HG03460 (cell line): ENCODE measurements around the gene CRISPLD2.
"Not testable (repeated sequence)": the region's sequence is repeated elsewhere in the genome, so short reads cannot be mapped to it uniquely, and the experiment has no call there.

ENCODE experiments used
- ATAC-seq: cut with Tn5 transposase; IDR thresholded peaks from one replicate; pipeline ENCODE4 v1.9.1; 2021; ENCODE audit not compliant: unreplicated experiment

Gene CRISPLD2

DNA sequence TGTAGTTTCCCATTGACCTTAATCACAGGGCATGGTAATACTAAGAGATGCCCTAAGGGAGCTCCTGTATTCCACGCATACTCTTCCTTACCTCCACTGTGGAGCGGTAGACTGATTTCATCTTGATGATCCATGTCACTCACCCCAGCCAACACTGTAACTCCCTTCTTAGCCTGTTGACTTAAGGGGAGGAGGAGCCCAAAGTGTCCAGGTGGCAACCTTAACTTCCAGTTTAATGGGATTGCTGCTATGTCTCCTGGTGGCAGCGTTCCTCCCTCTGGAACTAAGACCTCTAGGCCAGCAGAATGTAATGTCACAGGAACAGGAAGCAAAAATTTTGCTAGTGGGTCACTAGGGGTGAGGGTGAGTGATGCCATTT, 36.4 kb downstream of the CRISPLD2 start:
- ATAC-seq, result not testable (repeated sequence)

DNA sequence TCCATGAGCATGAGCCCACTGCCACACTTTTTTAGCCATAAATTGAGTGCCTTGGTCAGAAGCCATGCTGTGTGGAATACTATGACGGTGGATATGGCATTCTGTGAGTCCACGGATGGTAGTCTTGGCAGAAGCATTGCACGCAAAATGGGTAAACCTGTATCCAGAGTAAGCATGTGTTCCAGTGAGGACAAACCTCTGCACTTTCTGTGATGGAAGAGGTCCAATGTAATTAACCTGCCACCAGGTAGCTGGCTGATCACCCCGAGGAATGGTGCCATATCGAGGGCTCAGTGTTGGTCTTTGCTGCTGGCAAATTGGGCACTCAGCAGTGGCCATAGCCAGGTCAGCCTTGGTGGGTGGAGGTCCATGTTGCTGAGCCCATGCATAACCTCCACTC, 37.0 kb downstream of the CRISPLD2 start:
- ATAC-seq, result not testable (repeated sequence)

DNA sequence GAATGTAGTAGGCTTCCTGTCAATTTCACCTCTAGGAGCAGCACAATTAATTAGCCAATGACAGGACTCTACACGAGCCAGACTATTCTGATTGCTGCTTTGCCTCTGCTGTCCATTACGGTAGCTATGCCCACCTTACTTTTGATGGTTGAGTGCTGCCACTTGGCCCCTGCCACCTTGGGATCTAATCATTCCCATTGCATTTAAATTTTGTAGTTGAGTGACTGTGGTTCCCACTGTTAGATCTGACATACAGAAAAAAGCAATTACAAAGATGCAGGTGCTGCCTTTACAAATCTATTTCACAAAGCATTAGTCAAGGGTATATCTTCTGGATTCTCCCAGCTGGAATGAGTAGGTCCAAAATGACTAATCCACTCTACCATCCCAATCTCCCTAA, 39.9 kb downstream of the CRISPLD2 start:
- ATAC-seq, result no peak

DNA sequence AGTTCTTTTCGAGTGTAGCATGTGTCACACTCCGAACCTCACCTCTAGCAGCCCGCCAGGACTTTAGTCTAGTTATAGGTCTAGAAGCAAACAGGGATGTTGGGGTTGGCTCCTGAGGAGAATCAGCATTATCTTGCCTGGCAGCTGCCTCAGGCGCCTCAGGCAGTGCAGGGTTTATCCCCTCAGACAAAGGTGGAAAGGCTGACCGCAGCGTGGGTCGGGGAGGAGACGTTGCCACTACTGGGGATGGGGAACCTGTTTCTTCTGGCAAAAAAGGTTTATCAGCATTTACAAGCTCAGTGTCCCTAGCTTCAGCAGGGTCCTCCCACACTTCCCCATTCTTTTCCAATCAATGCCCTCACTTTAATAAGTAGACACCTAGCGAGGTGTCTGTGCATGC, 40.6 kb downstream of the CRISPLD2 start:
- ATAC-seq, result no peak

DNA sequence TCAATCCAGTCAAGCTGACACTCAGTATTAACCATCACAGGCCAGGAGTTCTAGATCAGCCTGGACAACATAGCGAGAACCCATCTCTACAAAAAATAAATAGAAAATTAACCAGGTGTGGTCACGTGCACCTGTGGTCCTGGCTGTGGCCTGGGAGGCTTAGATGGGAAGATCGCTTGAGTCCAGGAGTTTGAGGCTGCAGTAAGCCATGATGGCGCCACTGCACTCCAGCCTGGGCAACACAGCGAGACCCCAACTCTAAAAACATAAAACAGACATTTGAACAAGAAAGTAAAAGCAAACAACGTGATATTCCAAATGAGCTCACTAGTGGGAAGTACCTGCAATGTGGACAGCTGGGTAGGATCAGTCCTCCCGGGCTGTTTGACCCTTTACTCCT, 41.9 kb downstream of the CRISPLD2 start:
- ATAC-seq, result no peak

DNA sequence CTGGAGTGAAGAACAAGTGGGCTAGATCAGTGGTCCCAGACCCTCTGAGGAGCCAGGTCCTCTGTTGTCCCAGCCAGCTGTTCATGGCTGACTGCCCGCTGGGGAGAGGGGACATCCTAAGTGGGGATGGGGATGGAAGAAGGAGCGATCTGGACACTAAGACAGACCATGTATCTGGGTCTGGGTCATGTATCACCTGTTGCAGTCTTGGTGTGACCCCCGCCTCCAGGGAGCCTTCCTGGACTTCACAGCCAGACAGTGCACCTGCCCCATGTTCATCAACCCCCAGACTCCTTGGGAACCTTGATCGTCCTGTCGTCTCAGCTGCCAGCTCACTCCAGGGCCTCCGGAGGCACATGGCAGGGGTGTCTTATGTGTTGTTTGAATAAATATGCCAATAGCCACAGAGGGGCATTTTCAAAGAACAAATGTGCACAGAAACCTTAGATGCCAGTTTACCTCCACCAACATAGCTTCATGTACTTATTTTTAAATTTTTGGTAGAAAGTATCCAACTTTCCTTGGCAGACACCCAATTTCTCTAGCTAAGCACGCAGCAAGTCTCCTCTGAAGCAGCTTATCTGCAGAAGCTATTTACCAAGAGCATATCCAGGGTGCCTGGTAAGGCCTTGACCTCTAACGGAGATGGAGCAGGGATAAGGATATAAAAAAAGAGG, 43.2 kb downstream of the CRISPLD2 start:
- no peak for ATAC-seq

DNA sequence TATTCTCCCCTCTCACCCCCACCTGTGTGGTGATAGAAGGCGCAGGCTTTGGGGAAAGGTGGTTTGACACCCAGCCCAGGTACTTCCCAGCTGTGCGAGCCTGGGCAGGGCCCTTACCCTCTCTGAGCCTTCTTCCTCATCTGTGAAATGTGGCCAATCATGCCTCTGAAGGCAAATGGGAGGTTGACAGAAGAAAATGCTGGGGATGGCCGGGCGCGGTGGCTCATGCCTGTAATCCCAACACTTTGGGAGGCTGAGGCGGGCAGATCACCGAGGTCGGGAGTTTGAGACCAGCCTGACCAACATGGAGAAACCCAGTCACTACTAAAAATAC, 43.7 kb downstream of the CRISPLD2 start:
- no peak for ATAC-seq

DNA sequence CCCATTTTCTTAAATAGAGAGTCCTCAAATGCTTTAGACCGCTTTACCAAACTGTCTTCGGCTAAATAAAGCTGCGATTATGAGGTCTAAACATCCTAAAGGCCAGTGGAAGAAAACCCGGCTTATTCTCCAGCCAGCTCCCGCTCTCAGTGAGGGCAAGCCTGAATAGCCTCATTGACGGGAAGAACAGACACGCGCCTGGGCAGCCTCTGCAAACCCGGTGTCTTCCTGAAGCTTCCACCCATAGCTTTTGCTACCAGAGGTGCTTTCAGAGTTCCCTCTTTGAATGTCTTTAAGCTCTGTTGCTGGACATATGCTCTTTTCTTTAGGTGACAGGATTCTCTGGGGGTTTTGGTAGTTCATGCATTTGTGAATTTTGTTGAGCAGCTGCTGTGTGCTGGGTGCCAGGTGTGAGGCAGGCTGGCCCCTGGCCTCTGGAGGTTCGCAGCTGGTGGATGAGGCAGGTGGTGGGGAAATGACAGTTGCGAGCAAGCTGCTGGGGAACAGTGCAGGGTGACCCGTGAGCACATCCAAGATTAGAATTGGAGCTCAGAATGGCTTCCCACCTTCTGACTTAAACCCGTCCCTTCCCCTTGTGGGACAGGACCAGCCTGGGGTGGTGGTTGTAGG, 44.7 kb downstream of the CRISPLD2 start:
- no peak for ATAC-seq

DNA sequence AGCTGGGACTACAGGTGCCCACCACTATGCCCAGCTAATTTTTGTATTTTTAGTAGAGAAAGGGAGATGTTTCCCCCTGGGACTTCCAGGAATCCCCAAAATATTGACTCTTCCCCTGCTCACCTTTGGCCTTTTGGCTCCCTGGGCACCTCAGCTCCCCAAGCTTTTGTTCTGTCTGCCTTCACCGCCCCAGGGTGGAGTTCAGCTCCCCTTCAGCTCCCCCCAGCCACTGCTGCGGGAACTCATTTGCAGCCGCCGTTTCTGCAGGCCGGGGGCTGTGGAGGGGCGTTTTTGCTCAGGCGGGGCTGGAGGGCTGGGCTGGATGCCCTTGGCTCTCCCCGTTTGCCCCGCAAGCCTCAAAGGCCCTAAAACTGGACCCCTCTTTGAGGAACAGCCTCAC, 47.9 kb downstream of the CRISPLD2 start:
- ATAC-seq, result no peak

DNA sequence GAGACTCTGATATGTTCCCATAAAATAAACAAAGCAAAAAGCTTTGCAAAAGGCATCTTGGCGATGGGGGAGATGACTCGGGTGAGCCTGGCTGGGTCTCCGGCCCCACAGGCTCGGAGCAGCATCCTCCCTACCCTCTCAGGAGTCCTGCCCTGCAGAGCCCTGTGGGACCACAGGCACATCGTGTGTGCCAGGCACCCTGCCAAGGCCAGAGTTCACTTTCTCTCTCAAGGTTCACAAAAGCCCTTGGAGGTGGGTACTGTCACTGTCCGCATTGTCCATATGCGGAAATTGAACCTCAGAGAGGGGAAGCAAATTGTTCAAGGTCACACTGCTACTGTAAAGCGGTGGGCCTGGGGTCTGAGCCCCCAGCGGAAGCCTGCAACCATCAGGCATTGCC, 48.5 kb downstream of the CRISPLD2 start:
- no peak for ATAC-seq

DNA sequence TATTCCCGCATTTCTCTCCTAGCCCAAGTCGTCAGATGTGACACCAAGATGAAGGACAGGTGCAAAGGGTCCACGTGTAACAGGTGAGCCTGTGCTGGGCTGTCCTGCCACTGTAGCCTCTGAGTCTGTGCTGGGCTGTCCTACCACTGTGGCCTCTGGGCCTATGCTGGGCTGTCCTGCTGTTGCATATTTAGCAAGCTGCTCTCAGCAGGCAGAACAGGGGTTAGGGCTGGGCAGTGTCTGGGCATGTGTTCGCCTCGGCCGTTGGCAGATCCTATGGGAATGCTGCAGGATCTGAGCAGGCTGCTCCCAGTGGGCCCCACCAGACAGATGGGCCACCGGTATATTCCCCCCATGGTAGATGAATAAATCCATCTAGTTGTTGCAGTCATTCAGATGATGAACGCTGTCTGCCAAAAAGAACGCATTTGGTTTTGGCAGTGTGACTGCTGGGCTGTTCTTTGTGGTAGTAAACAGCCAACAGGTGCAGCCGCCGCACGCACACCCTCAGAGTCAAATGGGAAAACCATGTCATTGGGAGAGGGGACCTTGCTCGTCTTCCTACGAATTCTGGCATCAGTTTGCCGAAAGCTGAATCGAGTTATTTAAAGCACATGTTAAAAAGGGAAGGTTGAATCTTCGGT, 49.2 kb downstream of the CRISPLD2 start:
- no peak for ATAC-seq

DNA sequence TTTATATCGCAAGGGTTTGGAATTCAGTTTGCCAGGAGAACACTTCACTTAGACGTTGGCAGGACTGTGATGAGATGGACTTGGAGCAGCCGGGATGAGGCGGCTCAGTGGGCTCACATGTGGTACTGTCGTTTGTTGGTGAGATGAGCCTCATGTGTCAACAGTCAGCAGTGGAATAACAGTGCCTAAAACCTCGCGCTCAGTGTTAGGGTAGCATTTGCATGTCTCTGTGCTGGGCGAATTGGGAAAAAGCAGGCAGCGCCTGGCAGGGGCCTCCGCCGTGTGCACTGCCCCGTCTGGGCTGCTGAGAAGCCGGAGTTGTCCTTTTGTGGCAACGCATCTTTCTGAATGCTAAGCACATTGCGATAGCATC, 49.7 kb downstream of the CRISPLD2 start:
- ATAC-seq, result no peak

DNA sequence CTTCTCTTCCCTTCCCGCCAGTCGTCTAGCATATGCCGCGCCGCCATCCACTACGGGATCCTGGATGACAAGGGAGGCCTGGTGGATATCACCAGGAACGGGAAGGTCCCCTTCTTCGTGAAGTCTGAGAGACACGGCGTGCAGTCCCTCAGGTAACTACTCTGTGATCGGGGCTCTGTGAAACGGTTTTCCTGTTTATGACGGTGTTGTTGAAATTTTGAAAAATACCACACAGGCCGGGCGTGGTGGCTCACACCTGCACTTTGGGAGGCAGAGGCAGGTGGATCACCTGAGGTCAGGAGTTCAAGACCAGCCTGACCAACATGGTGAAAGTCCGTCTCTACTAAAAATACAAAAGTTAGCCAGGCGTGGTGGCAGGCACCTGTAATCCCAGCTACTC, 53.2 kb downstream of the CRISPLD2 start:
- ATAC-seq, result not testable (repeated sequence)

DNA sequence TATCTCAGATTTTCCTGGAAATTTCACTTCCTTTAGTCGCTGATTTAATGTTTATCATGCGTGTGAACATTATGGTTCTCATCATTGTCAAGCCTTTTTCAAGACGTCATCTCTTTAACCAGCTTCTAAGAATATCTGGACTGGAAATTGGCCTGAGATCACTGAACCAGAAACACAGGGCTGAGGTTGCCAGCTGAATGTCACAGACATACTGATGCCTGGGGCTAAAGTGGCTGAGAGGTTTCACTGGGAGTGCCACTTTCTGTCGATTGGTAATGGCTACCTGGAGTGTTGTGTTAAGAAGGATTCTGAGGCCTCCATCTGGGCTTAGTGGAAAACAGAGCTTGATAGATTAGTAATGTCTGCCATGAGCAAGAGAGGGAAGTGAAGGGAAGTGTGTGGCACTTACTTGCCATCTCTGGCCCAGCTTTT, 54.2 kb downstream of the CRISPLD2 start:
- ATAC-seq, result no peak

DNA sequence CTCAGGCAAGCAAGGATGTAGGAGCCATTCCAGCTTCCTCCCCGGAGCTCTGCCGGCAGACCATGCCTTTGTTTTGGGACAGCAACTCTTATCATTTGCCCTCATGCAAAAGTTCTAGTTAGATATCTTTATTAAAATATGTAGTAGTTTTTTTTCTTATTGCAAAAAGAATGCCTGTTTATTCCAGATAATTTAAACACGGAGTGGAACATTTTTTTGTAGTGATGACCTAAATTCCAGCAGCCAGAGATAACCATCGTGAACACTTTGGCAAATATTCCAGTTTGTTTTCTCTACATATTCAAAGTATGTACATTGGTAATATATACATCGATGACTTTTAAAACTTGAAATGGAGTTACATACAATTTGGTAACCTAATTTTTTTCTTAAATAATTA, 54.8 kb downstream of the CRISPLD2 start:
- ATAC-seq, result no peak

DNA sequence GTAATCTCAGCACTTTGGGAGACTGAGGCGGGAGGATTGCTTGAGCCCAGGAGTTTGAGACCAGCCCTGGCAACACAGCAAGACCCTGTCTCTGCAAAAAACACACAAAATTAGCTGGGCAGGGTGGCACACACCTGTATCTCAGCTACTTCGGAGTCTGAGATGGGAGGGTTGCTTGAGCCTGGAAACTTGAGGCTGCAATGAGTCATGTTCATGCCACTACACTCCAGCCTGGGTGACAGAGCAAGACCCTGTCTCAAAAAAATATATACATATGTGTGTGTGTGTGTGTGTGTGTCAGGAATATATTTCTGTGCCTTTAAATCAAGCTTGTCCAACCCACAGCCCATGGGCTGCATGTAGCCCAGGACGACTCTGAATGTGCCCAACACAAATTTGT, 55.2 kb downstream of the CRISPLD2 start:
- ATAC-seq, result no peak

DNA sequence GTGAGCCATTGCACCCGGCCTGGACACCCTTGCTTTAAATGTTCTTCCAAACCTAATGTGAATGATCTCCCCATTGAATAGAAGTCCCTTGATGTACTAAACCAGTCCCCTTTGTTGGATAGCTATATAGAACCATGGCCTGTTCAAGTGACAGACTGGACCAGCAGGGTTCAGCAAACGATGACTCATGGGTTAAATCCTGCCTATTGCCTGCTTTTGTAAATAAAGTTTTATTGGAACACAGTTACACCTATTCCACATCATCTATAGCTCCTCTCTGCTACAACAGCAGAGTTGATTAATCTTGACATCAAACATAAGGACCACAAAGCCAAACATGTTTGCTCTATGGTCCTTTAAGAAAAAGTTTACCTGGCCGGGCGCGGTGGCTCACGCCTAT, 56.1 kb downstream of the CRISPLD2 start:
- no peak for ATAC-seq

DNA sequence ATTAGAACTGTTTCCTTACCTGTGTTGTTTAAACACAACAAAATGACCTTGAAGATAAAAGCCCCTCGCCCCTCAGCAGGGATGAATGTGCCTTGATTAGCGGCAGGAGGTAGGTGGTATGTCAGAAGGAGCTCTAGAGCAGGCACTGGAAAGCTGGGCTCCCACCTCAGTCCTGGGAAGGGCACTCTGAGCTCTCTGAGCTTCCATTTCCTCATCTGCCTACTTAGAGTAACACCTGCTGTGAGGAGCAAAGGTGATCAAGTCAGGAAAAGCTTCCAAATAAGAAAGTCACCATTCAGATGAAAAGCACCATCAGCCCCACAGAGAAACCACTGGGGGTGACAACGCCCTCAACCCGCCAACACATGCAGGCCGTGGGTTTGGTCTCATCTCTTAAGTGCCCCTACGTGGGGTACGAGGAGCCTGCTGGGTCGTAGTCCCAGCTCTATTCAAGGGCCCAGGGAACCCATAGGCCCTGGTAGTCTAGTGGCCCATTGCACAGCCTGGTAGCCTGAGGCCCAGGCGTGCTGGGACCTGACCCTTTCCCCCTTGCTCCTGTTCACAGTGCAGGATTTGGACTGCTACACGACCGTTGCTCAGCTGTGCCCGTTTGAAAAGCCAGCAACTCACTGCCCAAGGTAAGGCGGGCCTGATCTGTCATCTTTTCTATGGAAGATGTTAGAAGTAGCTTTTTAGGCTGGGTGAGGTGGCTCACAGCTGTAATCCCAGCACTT, 57.3 kb downstream of the CRISPLD2 start:
- no peak for ATAC-seq

DNA sequence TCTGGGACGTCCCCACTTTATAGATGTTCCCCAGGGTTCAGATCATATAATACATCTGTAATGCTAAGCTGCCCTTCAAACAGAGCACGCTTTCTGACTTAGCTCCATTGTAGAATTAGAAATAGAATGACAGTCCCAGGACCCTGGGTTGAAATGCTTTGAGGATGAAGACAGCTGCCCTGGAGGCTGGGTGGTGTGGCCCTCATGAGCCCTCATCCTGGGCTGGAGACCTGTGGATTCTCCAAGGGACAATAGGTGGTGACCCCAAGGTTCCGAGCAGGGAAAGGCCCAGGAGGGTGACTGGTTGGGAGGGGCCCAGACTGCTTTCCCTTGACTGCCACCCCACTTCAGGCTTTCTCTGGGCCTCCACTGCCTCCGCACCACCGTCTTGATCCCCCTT, 59.0 kb downstream of the CRISPLD2 start:
- no peak for ATAC-seq

DNA sequence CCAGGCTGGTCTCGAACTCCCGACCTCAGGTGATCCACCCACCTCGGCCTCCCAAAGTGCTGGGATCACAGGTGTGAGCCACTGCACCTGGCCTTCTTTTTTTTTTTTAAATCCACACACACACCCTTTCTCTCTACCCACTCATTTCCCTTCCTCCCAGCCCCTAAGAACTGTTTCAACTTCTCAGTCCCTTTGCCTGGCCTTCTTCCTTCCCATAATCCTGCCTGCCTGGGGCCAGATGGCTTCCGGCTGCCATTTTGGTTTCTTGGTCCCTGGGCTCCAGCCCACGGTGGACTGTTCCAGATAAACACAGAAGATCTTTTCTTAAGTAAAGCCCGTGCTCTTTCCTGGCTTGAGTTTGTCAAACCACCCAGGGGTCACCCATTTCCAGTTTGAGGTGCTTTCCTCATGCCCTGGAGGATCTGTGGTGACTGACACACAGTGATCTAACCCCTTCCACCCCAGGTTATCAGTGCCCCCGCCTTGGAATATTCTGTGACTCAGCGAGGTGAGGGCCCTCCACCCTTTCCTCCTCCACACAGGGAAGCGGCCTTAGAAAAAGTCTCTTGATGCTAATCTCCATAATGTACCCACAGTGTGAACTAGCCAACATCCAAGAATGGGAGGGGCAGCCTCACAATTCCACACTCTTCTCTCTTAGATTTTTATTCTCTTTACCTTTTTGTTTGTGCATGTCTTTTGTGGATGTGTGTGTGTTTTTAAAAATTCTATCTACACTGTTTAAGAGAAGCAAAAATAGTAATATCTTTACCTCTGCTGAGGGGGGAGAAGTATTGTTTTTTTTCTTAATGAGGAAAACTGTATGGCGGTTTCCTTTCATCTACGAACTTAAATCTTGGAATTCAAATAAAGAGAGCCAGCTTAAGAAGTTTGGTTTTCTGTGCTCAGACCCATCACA, 60.0 kb downstream of the CRISPLD2 start:
- ATAC-seq, result no peak
